SH-SY5Y (cell line): ENCODE measurements around the gene MRPL18.

Experiments used
- GATA2 ChIP-seq: IDR thresholded peaks from 2 replicates; pipeline ENCODE4 v1.6.1; 2011; ENCODE audit warnings: mild to moderate bottlenecking, low read depth, low read length
- GATA3 ChIP-seq: IDR thresholded peaks from 2 replicates; pipeline ENCODE4 v1.6.1; 2011; ENCODE audit warnings: low read depth, mild to moderate bottlenecking, low read length, moderate library complexity

MRPL18 gene

DNA sequence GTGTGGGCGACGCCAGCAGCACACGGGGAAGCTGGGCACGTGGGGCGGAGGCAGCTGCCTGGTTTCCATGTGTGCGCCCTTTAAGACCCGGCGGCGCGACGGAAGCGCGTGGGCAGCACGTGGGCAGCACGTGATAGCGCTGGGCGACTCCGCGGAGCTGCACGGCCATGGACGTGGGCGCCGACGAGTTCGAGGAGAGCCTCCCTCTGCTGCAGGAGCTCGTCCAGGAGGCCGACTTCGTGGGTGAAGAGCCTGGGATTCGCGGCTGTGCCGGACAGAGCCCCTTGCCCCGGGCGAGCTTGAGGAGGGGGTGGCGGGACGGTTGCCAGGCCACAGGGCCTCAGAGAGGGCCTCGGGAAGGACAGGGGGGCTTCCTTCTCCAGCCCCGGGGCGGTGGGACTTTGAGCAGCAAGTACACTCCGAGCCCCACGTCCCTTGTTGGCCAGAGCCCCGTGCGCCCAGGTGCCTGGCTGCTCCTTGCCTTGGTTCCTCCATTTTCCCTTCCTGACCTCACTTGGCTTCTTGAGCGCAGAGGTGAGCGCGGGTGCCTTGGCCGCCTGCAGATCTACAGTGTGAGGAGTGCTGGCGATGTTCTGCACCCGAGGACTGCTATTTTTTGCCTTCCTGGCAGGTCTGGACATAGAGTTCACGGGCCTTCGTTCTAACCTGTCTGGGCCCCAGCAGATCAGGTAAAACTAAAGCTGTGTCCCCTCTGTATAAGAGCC, 10.0 kb downstream of the MRPL18 start, which contains the start of gene PNLDC1:
Gene PNLDC1 (plus strand): TSS at position 136 of the 725 bp plus-strand sequence. CDS start 32 bp downstream, at position 168.
- no peak for TF ChIP-seq GATA3
- no peak for TF ChIP-seq GATA2

DNA sequence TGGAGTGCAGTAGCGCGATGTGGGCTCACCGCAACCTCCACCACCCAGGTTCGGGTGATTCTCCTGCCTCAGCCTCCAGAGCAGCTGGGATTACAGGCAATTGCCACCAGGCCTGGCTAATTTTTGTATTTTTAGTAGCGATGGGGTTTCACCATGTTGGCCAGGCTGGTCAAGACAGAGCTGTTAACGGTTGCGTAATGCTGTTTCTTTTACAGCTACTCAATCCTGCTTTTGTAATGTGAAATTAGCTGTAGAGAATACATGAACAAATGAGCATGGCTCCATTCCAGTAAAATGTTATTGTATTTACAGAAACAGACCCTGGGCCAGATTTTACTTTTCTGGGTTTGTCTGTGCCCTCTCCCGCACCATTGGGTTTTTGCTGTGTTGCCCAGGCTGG, 11.7 kb downstream of the MRPL18 start:
- TF ChIP-seq GATA3 (no peak), GATA2 (no peak)

DNA sequence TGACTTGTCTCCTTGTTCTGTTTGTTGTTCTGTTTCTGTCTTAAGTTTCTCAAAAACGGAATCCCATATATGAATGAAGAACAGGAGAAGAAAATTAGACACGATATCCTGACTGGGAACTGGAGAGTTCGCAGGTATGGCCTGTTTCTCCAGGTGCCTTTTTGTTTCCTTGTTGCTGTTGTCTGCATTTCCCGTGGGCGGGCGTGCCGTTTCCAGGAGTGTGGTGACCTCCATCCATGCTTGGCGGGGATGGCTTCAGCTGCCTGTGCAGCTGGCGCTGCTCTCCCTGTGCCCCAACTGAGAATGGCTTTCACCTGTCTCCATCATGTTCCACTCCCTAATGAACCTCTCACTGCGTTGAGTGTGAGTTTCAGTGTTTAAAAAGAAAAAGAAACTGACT, 14.2 kb downstream of the MRPL18 start:
- no peak for TF ChIP-seq GATA3
- TF ChIP-seq GATA2: no peak

DNA sequence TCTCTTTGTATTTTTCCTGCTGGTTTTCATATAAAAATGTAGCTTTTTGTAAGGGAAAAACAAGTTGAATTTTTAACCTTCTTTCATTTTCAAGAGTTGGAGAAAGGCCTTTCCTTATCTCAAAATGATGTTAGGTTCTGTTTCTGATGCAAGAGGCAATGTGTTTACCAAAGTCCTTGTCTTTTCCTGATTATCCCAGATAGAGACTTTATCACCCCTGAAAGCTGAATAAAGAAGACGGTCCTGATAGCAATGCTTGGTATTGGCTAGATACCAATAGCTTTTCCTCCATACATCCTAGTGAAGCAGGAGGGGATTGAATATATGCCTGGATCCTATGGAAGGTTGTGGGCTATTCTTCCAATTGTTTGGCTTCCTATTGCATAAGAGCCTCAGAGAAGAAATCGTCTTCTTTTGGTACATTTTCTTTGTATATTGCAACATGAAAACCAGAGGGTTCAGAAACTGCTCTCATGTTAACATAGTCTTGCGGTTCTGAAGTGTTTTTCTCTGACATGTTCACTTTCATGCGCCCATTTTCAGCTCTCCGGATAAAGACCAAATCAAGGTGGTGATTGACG, 15.3 kb downstream of the MRPL18 start:
- TF ChIP-seq GATA2 (no peak), GATA3 (no peak)

DNA sequence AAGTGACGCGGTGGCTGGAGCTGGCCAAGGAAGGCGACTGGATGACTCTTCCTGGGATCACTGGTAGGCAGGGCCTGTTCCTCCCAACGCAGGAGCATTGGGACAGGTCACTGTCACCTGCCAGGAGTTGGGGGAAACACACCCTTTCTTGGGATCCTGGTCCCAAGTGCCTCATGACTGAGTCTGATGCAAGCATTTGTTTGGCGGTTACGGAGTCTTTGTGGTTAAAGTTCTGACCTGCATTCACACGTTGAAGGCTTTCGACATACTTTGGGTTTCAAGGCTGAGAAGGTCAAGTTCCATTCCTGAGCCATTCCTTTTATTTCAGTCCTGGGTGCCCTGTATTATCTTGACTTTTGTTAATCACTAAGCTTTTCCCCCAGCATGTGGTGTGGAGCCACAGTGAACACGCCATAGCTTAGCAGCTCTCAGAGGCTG, 15.8 kb downstream of the MRPL18 start:
- TF ChIP-seq GATA2 (no peak), GATA3 (no peak)

DNA sequence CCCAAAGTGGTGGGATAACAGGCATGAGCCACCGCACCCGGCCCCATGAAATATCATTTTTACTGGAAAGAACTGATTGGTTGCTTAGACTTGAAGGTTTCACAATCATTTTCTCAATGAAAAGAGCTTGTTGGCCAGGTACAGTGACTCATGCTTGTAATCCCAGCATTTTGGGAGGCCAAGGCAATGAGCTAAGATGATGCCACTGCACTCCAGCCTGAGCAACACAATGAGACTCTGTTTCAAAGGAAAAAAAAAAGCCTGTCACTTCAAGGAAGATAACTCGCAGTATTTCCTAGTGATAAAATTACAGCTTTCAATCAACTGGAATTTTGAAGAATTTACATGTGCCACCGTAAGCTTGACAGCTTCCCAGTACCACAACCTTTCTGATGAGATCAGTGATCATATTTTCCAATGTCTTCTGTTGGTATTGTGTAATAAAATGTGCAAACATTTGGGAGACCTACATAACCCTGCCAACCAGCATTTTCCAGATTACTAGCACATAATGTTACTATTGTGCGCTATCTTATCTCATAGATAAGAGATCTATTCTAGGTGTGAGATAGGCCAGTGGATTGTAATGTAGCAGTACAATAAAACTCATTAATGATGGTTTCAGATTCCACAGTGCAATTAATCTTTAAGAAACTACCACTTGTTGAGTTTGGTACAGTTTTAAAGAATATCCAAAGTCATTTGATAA, 17.0 kb downstream of the MRPL18 start:
- TF ChIP-seq GATA3 (no peak), GATA2 (no peak)

DNA sequence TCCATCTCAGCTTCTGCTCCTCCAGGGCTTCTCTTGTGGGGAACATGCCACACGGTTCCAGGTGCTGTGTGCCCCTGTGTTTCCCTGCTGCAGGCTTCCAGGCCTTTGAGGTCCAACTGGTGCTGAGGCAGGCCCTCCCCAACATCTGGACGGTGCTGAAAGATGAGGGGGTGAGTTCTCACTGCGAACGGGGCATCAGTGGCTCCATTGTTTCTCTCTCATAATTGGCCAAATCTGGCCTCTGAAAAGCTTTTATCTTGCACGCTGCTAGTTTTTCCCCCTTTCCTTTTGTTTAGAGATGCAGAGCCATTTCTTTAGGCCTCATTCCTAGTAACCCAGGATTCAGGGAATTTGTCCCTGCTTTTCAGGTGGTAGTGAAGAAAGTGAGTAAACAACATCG, 18.4 kb downstream of the MRPL18 start:
- TF ChIP-seq GATA3 (no peak), GATA2 (no peak)

DNA sequence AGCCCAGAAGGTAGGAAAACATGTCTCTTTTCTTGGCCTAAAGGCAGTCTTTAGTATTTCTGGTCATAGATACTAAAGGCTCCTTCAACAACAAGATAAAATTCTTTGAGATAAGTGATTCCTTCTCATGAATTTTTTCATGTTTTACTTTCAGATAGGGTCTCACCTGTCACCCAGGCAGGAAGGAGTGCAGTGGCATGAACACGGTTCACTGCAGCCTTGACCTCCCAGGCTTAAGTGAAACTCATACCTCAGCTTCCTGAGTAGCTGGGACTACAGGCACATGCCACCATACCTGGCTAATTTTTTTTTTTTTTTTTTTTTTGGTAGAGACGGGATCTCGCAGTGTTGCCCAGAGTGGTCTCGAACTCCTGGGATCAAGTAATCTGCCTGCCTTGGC, 18.9 kb downstream of the MRPL18 start:
- TF ChIP-seq GATA2 (no peak), GATA3 (no peak)

DNA sequence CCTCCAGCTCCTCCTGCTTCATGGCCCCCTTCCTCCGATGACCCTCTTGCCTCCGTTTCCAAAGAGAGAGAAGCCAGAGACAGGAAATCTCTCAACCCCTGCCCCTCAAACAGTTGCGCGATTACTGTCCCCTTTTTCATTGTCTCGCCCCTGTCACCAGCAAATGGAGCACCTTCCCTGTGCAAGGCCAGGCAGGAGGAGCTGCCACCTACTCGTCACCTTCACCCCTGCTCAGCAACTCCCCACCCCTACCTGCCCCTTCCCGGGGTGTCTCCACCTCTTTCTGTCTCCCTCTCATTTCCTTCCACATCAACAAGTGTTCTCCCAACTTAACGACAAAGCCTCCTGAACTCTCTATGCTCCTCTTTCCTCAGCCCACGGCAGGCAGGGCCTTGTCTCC, 23.5 kb downstream of the MRPL18 start:
- TF ChIP-seq GATA3: no peak
- TF ChIP-seq GATA2: no peak

DNA sequence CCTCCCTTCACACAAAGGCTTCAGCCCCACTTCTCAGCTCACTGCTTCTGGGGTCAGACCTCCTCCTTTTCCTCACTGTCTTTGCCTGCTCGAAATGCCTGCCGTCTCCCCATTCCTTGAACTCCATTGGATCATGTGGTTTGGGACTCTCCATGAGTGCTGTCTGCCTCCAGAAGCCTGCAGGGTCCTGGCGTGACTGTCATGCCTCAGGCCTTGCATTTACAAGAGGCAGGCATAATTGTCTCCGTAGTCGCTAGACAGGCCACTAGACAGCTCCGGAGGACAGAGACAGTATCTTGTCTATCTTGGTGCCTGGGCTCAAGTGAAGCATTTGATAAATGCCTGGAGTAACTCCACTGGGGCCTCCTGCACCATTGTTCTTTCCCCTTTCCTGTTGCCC, 25.1 kb downstream of the MRPL18 start:
- TF ChIP-seq GATA3 (no peak), GATA2 (no peak)

DNA sequence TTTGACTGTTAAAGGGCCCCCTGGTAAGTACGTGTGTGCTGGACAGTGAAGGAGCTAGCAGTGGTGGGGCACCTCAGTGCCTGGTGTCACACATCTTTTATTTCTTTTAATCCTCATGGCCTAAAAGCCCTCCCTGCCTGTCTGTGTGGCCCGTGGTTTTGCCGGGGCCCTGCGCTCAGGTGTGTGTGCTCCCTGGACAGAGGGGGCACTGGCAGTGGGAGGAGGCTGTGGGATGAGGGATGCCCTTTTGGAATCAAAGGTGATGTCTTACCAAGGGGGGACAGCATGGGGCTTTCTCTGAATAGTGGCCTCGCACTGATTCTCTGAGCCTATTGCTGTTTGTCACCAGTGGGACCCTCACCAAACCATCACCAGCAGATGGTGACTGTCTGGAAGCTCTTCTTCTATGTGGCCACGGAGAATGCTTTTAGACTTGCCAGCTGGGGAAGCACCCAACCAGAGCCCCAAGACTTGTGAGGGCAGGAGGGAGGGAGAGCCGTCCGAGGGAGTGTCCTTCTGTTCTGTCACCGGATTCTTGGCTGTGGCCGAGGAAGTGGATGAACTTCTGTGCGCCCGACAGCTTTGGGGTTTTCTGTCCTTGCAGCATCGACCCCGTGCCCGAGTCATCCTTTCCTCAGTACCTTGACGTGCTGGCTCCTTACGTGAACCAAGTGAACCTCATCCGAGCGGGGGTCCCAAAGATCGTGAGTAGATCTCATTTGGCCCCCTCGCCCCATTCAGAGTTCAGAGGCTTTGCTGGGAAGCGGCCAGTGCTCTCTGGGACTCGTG, 27.9 kb downstream of the MRPL18 start:
- TF ChIP-seq GATA3: no peak
- TF ChIP-seq GATA2: no peak

DNA sequence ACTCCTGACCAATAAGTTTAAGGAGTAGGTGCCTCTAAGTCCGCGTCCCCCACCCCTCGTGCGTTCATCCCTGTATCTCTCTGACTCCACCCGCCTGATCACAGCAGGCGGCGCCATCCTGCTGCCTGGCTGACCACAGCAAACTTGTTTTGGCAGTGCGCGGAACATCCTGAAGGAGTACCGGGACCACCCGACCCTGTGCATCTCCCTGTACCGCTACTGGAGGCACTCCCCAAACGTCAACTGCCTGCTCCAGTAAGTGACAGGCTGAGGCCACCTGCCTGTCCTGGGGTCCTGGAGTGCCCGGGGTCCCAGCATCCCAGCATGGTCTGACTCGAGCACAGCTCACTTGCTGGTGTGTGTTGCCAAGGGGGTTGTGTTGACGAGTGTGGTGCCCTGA, 28.8 kb downstream of the MRPL18 start:
- TF ChIP-seq GATA2 (no peak), GATA3 (no peak)

DNA sequence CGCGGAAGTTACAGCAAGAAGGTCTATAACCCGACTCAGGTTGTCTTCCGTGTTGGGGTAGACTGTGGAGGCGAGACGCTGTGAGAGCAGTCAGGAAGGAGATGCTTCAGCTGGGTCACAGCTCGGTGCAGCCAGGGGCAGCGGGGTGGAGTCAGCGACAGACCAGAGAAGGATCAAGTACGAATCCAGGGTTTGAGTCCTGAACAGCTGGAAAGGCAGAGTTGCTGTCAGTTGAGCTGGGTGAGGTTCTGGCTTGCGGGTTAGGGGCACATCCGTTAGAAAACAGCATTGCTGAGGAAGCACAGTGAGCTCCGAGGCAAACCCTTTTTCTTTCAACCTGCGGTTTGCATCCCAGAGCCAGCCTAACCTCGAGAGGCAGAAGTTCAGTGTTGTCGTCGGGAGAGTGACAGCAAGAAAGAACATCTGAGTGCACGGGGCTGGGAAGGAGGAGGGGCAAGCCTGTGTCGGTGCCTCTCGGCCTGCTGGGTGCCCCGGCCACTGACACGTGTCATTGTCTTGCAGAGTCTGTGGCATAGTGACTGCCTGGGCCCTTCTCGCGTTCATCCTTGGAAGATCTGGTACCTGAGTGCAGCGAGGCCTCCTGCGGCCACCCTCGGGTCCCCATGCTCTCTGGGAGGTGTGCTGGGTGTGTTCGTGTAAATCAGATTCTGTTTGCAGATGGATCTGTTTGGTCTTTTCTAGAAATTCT, 29.8 kb downstream of the MRPL18 start:
- TF ChIP-seq GATA2 (no peak), GATA3 (no peak)

DNA sequence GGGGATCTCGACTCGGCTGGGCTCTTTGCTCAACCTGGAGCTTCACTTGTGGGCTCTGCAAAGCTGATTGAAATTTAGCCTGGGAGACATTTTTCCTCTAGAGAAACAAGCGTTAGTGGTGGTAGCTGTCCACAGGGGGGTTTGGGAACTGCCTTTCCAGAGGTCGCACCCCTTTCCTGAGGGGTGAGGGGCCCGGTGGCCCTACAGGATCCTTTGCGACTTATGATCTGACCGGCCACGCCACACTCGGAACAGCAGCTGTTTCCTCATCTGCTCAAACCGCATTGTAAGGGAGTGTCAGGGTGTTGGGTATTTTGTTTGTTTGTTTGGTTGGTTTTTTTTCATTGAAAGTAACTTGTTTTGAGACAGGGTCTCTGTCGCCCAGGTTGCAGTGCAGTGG, 30.9 kb downstream of the MRPL18 start:
- TF ChIP-seq GATA3 (no peak), GATA2 (no peak)
